ENCODE results near the gene LAMTOR5.
"Not testable (repeated sequence)": the region's sequence is repeated elsewhere in the genome, so short reads cannot be mapped to it uniquely, and the experiment has no call there.

LAMTOR5 gene

DNA sequence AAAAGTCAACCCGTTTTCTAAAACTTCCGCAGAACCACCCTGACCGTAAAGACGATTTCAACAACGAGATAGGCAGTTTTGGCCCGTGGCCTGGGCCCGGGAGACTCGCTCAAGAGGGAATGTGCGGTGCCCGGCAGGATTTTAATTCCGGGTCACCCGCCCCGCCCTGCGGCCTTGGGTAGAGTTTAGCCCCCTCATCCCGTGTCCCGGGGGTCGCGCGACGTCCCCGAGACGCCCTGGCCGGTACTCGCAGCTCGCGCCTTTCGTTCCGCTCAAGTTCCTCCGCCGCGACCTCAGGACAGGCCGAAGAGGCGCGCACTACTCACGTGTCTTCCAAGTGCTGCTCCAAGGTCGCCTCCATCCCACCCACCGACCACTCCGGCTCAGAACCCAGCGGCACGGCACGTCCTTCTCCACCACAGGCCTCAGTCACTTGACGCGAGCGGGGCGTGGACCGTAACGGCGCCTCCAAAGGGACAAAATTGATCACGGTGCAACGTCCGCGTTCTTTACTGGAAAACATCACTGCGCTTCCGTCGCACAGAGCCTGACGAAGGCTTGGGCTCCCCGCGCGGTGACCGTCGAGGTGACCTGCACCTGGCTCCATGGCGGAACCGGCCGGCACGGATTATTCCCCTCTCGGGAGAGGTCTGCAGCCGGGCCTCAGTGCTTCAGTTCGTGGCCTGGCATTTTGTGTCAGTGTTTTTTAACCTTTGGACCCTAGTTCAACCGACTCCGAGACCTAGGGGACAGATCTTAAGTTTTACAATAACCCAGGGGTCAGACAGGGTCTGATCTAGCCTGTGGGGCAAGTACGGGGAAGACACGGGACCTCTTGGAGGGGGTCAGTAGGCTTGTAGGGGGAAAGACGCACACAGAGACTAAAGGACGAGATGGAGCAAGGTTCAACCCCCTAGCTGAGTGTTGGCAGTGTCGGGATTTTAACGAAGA lies at the start of gene LAMTOR5:
Gene LAMTOR5 (minus strand): TSS at position 435 of the 951 bp plus-strand sequence. CDS start 74 bp downstream, at position 361.
- peak; percentile 89 for DNase-seq

DNA sequence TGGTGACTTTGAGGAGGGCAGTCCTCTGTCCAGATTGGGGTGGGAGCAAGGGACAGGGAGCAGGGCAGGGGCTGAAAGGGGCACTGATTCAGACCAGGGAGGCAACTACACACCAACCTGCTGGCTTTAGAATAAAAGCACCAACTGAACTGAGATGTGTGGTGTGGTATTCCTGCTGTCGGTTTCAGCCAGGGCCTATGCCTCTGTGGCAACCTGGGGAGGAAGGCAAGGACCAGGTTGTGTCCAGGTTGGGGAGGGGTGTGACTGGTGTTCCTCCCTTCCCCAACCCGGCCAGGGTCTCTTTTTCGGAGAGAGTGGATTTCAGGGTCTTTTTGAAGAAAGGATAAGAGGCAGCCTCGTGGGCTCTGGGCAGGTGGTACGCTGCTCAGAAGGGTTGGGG lies 49.7 kb upstream of the LAMTOR5 start:
- no peak for DNase-seq

DNA sequence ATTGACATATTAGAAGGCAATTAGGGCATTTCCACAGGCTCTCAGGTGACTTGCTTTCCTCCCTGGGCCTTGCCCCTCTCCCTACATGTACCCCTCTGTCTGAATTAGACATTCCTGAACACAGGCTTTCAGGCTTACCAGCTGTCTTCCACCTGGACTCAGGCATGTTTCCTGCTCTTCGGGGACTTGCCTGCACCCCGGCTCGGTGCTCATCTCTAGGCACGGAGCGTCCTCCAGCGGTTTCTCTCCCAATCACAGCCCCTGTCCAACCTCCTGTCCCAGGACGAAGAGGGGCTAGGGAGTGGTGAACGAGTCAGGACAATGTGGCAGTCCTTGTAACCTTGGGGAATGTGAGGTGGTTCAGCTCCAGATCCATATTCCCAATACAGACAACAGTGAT lies 47.7 kb upstream of the LAMTOR5 start:
- no peak for DNase-seq

DNA sequence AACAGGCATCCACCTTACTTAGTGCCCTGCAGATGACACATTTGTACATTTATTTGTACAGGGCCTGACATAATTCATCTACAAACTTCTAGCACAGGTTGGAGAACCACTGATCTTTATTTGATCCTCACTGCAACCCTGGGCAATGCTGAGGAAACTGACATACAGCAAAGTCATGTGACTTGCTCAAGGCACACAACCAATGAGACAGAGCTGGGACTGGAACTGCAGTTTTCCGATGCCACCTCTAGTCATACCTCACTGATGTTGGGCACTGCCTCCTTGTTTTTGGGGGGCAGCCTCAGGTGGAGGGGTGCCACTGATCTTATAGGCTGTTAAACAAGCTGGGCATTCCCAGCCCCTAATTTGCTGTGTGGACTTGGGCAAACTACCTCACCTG lies 46.8 kb upstream of the LAMTOR5 start:
- no peak for DNase-seq

DNA sequence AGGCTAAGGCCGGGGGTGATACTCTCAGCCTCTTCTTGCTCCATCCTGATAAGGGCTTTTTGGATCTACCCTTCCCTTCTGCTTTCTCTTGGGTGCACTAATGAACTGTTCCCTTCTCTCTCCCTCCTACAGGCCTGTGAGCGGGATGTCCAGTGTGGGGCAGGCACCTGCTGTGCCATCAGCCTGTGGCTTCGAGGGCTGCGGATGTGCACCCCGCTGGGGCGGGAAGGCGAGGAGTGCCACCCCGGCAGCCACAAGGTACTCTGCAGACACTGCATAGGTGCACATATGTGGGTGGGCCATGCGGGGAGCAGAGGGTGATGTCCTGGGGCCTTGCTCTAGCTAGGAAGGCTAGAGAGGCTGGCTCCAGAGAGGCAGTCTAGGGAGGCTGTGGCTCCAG lies 46.3 kb upstream of the LAMTOR5 start:
- DNase-seq = no peak

DNA sequence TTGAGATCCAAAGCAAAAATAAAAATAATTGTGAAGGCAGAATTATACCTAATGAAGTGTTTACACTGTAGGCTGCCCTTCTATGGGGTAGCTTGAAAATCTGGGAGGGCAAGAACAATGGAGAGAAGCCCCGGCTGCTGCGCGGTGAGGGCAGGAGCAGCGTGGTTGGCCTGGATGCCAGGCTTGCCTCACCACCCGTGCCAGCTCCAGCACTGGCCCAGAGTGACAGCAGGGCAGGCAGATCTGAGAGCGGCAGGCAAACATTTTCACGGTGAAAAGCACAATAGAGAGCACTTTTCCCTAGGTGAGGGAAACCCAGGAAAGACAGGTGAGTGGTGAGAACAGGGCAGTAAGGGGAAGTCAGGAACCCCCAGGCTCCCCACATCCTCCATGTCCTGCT lies 44.8 kb upstream of the LAMTOR5 start:
- no peak for DNase-seq

DNA sequence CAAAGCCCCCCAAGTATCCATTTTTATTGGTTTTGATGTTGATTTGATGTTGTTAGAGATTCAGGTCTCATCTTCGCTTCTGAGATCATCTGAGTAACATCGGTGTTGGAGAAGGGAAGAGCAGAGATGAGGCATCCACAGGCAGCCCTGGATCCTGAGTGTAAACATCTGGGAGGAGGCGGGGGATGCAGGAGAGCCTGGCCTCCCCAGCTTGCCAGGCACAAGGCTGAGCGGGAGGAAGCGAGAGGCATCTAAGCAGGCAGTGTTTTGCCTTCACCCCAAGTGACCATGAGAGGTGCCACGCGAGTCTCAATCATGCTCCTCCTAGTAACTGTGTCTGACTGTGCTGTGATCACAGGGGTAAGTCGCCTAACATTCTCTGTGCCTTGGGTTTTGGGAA lies 43.4 kb upstream of the LAMTOR5 start, which contains the start of gene PROK1:
Gene PROK1 (plus strand): TSS at position 221 of the 400 bp plus-strand sequence. CDS start 68 bp downstream, at position 289.
- no peak for DNase-seq

DNA sequence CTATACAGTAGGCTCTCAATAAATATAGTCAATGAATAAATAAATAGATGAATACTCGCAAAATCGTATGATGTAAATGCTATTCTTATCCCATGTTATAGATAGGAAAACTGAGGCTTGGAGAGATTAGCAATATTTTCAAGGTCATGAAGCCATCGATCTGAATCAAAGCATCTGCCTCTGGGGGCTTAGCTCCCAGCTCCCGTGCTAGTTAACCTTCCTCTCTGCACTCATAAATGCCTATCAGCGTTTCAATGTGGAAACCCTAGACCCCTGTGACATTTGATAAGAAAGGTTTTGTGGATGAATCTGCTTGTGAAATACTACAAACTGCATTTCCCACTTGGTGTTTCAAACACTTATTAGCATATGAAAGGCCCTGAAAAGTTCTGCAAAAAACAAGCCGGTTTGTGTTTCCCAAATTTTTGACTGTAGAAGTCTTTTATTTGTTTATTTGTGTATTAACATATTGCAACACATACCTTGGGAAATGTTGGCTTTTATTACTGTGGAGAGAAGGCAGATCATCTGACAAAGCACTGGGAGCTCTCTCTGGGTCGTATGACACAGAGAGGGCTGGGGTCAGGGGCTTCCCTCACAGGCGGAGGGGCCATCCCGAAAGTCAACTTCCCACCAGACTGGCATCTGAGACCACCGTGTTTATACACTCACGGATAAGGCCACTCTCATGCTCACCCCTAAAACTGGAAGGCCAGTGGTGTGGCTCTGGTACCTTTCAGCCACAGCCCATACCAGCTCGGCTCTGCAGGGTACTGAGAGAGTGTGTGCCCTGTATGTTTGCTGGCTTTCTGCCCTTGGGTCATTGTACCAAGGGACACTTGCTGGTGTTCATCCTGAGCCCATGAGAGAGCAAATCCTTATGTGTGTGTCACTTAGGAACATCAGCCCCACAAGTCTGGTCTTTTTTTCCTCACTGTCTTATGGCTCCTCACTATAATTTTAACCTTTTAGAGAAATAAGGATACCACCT lies 42.5 kb upstream of the LAMTOR5 start:
- no peak for DNase-seq

DNA sequence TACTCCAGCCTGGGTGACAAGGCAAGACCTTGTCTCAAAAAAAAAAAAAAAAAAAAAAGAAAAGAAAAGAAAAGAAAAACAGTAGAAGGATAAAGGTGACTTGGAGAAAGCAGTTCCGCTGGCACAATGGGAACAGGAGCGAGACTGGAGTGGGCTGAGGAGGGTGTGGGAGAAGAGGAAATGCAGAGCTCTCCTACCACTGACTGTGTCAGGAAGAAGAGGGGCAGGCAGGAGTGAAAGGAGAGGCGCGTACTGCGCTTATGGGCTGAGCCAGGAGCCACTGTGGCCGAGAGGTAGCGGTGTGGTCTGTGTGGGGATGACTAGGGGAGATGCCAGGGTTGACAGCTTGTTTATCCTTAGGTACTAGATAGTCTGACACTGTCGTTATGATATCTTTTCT lies 37.1 kb upstream of the LAMTOR5 start:
- DNase-seq = no peak

DNA sequence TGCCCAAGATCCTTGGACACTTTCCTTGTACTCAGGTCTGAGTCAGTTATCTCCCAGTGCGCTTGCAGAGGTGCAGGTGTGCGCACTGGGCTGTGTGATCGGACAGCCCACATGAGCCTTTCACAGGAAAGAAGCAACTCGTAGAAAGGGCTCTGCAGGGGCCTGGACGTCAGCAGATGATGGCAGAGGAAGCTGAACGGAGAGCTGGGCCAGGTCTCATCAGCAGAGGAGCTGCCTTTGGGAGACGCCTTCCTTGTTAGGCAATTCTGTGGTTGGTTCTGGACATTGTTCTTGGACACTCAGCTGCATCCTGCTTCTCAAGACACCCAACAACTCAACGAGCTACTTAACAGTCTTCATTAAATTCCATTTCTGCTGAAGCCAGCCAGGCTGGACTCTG lies 36.0 kb upstream of the LAMTOR5 start:
- DNase-seq = no peak

DNA sequence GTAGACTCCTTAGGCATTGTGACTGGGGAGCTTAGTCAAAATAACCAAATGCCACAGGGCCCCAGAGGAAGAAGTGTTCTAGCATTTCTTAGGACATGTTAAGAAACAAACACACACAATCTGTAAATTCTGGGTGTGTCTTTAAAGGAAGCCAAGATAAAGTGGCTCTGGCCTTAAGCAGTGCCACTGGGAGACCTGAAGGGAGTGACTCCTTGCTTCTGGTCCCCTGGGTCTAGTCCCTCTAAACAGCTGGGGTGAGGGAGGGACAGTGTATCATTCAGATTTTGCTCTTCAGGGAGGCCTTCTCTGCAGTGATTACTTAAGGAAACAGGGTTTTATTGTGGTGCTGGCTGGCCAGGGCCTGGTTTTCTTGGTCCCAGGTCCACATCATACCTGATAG lies 34.4 kb upstream of the LAMTOR5 start:
- DNase-seq = no peak

DNA sequence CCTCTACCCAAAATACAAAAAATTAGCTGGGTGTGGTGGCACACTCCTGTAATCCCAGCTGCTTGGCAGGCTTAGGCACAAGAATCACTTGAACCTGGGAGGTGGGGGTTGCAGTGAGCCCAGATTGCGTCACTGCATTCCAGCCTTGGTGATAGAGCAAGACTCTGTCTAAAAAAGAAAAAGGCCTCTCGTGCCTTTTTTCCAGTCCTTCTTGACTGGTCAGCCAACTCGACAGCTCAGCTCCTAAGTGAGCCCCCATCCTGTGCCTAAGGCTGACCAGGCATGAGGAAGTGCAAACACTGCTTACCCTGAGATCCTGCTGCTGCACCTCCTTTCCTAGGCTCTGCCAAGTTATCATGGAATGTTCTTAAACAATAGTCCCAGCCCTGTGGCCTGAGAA lies 33.4 kb upstream of the LAMTOR5 start:
- no peak for DNase-seq

DNA sequence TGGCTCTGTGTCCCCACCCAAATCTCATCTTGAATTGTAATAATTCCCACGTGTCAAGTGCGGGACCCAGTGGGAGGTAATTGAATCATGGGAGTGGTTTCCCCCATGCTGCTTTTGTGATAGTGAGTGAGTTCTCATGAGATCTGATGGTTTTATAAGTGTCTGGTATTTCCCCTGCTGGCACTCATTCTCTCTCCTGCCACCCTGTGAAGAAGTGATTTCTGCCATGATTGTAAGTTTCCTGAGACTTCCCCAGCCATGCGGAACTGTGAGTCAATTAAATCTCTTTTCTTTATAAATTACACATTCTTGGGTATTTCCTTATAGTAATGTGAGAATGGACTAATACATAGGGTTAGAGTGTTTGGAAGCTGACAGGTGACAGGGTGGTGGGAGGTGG lies 32.4 kb upstream of the LAMTOR5 start:
- DNase-seq = not testable (repeated sequence)

DNA sequence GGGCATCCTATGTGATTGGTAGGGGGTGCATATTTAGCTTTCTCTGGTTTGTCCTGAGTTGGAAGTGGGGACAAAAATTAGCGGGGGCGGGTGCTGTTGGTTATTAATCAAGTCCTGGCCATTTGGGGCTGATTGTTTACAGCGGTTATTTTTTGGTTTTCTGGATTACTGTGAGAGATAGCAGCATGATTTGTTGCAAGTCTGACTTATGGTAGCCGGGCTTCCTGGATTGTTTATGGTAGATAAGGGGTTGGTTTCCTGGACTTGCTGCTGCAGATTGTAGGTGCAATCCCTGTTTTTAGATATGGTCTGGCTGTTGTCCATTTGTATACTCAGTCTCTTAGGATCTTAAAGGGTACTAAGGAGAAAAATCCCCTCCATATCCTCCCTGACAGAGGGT lies 31.4 kb upstream of the LAMTOR5 start:
- DNase-seq = no peak

DNA sequence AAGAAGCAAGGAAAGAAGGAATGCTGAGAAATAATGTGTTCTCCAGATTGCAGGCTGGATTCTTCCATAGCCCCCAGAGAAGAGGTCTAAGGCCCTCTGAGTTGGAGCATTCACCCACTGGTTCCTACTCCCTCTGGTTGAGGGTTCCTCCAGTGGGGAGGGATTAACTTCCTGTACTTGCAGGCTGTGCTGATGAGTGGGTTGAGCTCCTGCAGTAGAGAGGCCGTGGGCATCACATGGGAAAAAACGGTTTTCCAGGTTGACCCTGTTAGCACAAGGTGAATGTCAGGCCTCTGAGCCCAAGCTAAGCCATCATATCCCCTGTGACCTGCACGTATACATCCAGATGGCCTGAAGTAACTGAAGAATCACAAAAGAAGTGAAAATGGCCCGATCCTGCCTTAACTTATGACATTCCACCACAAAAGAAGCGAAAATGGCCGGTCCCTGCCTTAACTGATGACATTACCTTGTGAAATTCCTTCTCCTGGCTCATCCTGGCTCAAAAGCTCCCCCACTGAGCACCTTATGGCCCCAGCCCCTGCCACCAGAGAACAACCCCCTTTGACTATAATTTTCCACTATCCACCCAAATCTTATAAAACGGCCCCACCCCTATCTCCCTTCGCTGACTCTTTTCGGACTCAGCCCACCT lies 30.3 kb upstream of the LAMTOR5 start:
- not testable (repeated sequence) for DNase-seq

DNA sequence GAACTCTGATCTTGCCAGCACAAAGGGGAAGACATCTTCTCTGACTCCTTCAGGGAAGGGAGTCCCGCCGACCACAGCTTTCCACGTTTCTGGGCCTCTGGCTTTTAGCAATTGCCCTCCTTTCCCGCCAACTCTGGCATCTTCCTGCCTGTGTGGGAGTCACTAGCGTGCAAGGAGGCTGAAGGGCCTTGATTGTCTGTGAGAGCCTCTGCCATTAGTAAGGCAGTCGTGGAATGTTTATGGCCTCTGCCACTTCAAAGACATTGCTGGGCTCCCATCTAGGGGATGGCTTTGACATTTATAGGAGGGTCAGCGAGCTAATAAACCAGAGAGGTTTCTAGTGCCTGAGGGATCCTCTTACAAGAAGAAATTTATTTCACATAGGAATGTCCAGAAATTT lies 29.1 kb upstream of the LAMTOR5 start:
- no peak for DNase-seq

DNA sequence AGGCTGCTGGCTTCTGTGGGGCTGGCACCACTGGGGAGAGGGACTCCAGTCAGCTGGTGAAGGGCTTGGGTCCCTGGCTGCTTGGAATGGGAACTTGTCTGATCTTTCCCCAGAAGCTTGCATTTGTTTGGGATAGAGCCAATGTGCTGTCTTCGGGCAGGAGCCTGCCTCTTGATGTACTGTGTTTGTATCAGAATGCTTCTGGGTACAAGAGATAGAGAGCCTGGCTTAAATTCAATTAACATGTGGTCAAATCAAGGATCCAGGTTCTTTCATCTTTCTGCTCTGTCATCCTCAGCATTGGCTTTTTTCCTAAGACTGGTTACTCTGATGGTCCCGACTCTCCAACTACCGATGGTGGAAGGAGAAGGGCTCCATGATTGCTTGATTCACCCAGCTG lies 27.5 kb upstream of the LAMTOR5 start:
- no peak for DNase-seq

DNA sequence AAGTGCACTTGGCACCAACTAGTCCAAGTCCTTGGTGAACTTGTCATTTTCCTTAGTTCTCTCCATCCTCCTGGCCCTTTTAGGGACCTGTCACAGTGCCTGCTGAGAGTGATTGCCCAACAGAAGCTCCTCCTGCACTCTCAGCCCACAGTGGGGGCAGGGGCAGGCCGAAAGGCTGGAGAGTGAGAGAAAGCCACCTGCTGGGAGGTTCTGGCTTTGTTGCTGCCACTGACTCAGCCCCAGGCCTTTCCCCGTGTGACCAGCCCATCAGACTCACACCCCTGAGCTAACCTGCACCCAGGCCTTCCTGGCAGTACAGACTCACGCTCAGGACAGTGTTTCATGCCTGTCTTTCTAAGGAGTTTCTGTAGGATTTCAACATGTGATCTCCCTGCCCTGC lies 26.3 kb upstream of the LAMTOR5 start:
- DNase-seq = no peak

DNA sequence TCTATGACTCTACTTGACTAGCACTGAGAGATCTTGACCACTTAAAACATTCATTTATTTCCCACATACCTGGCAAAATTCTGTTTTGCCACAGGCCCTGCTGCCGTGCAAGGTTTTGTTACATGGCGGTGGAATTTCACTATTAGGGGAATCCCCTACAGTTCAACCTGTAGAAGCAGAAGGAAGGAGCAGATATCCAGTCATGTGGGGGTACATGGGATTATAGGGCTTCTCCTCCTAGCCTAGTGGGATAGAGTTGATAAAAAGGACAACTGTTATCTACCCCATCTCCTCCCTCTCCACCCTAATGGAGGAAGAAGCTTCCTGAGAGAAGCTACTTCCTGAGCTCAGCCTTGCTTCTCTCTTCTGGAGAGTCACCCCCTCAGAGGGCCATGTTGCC lies 25.7 kb upstream of the LAMTOR5 start:
- no peak for DNase-seq

DNA sequence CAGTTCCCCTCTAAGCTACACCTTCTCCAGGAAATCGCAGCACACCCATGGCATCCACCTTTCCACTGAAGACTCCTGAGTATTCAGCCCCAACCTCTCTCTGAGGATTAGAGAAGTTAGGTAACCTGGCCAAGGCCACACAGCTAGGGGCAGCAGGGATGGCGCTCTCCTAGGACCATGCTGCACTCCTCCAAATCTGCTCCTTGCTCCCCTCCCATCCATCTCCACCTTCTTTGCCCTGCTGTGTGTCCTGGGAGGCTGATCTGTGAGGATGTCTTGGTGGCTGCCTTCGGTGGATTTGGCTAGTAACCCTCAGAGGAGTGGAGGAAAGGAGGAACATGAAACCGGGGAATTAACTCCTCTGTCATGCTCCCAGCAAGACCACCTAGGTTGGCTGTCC lies 23.4 kb upstream of the LAMTOR5 start:
- no peak for DNase-seq

DNA sequence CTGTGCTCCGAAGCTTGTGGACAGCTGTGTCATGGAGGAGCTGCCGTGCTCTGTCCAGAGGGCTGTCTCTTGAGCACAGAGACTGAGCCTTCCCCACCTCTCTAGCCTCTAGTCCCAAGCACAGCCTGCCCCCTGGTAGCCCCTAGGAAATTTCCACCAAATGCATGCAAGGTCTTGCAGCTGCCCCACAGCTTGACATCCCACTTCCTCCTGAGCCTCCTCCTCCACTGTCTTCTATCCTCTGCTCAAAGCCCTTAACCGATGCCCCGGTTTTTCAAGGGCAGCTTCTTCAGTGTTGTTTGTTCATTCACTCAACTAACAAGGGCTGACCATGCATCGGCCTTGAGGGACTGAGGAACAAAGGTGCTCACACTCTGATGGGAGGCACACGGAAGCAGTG lies 22.9 kb upstream of the LAMTOR5 start:
- no peak for DNase-seq

DNA sequence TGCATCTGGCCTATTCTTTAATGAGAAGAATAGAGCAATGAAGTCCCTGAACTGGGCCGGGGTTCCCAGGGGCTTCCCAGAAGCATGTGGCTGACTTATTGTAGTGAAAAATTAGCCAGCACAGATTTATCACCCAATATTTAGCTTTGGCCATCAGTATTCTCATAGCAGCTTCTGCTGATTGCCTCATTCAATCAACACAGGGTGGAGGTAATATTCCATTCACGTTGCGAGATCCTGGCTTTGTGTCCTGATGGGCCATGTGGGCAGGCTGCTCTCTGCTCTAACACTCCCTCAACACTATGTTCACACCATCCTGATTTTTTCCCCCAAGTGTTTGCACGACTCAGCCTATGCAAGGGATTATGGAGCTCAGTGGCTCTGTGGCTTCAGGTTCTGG lies 21.5 kb upstream of the LAMTOR5 start:
- DNase-seq = no peak

DNA sequence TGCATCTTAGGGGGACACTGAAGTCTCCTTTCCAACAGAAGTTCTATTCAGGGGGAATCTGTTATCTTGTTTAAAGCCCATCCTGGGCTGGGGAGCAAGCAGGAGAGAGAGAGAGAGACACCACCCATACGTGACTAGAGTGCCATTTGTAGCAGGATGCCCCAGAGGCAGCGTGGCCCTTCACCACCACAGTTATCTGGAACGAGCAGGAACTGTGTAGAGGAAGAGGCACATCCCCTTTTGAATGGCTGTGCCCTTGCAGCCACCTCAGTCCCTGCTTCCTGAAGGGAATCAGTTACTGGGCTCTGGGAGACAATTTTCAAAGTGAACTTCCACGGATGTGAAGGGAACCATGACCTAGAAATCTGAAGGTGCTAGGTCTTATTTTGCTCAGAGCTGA lies 19.4 kb upstream of the LAMTOR5 start:
- DNase-seq = no peak
